HL-60 (cell line): ENCODE data around the gene CMBL.

Source experiments
- GABPA ChIP-seq: IDR thresholded peaks from 2 replicates; pipeline ENCODE4 v1.6.1; 2012; ENCODE audit warnings: low read depth
- POLR2AphosphoS5 ChIP-seq: IDR thresholded peaks from 2 replicates; pipeline ENCODE4 v1.6.1; 2012; ENCODE audit warnings: low read depth
- REST ChIP-seq: IDR thresholded peaks from 2 replicates; pipeline ENCODE4 v1.6.1; 2012; ENCODE audit warnings: low read depth; ENCODE audit not compliant: insufficient replicate concordance
- SPI1 ChIP-seq: IDR thresholded peaks from 2 replicates; pipeline ENCODE4 v1.6.1; 2012; ENCODE audit warnings: low read depth, mild to moderate bottlenecking, borderline replicate concordance
- TF ChIP-seq, protein P1 (sequence below): IDR thresholded peaks from one replicate; pipeline ENCODE4 v1.5.1; 2011; ENCODE audit warnings: low read length, control low read depth, inconsistent platforms; ENCODE audit not compliant: insufficient read depth

- TF ChIP-seq, protein P1, sequence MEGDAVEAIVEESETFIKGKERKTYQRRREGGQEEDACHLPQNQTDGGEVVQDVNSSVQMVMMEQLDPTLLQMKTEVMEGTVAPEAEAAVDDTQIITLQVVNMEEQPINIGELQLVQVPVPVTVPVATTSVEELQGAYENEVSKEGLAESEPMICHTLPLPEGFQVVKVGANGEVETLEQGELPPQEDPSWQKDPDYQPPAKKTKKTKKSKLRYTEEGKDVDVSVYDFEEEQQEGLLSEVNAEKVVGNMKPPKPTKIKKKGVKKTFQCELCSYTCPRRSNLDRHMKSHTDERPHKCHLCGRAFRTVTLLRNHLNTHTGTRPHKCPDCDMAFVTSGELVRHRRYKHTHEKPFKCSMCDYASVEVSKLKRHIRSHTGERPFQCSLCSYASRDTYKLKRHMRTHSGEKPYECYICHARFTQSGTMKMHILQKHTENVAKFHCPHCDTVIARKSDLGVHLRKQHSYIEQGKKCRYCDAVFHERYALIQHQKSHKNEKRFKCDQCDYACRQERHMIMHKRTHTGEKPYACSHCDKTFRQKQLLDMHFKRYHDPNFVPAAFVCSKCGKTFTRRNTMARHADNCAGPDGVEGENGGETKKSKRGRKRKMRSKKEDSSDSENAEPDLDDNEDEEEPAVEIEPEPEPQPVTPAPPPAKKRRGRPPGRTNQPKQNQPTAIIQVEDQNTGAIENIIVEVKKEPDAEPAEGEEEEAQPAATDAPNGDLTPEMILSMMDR = no peak
- TF ChIP-seq POLR2AphosphoS5 (no peak), REST (no peak), SPI1 (peak; percentile 61; the same call in 1 of the 2 replicates), GABPA (no peak)
Observed at GRCh38 chr5:10320793-10321192, 13.1 kb upstream of the CMBL start.
